GM21825 (cell line): ENCODE data around the gene HSD17B1.
"Not testable (repeated sequence)": the region's sequence is repeated elsewhere in the genome, so short reads cannot be mapped to it uniquely, and the experiment has no call there.

Experiments used
- ATAC-seq: cut with Tn5 transposase; IDR thresholded peaks from one replicate; pipeline ENCODE4 v1.9.1; 2021; ENCODE audit warnings: mild to moderate bottlenecking, moderate library complexity; ENCODE audit not compliant: unreplicated experiment

HSD17B1 gene

DNA sequence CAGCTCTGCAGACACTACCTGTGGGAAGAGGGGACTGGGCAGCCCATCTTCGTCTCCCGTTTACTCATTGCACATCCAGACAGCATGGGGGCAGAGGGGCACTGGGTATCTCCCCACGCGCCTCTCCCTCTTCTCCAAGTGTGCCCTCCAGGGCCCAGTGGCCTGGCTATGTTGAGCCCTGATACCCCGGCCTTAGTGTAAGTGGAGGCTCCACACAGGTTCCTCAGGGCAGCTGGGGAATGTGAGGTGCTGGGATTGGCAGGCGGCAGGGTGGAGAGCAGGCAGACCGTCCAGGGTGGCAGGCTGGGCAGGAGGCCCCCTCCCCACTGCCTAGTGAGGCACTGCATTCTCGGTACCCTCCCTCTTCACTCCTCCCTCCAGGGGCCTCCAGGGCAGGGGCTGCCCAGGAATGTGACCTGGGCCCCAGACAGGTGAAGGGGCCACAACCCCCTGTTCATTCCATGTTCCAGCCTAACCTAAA, 29.9 kb upstream of the HSD17B1 start:
- ATAC-seq: no peak

DNA sequence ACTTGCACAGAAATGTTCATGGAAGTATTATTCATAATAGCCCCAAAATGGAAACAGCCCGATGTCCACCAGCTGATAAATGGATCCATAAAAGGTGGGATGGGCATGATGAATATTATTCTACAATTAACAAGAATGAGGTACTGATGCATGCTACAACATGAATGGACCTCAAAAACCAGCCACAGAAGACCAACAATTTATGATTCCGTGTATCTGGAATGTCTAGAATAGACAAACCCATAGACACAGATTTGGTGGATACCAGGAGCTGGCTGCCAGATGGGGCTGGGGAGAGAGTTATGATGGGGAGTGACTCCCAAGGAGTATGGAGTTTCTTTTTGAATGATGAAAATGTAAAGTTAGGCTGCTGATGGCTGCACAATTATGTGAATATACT, 27.5 kb upstream of the HSD17B1 start:
- ATAC-seq: no peak

DNA sequence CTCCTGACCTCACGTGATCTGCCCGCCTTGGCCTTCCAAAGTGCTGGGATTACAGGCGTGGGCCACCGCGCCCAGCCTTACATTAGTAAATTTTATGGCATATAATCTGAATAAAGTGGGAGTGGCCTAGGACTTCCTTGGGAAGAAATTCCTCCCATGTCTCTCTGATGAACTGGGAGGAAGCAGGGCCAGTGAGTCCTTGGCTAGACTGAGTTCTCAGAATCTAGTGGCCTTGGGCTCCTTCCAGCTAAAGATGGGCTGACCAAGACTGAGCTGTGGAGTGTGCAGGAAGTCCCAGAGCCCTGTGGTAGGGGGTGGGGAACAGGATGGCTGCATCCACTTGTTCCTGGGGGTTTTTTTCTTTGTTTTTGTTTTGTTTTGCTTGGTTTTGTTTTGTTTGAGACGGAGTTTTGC, 26.7 kb upstream of the HSD17B1 start:
- ATAC-seq: no peak

DNA sequence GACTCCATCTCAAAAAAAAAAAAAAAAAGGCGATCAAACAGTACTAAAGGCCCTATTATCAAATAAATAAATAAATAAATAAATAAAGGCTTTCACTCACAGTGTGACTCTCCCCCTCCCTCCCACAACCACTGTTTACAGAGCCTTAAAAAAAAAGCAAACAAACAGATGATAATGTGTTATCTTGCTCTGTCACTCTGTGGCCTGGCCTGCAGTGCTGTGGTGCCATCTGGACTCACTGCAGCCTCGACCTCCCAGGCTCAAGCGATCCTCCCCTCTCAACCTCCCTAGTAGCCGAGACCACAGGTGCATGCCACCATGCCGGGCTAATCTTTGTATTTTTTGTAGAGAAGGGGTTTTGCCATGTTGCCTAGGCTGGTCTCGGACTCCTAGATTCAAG, 24.8 kb upstream of the HSD17B1 start:
- ATAC-seq: no peak

DNA sequence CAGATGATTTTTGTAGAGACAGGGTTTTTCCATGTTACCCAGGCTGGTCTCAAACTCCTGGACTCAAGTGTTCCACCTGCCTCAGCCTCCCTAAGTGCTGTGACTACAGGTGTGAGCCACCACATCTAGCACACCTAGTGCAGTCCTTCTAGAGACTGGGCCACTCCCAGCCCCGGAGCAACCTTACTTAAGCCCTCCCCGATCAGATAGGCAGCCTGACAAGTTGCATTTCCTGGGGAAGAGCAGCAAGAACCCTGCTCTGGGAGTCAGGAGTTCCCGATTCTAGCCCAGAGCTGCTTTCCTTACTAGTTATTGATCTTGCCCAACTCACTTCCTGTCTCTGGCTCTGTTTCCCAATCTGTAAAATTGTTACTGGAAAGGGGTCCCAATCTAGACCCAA, 23.7 kb upstream of the HSD17B1 start:
- no peak for ATAC-seq

DNA sequence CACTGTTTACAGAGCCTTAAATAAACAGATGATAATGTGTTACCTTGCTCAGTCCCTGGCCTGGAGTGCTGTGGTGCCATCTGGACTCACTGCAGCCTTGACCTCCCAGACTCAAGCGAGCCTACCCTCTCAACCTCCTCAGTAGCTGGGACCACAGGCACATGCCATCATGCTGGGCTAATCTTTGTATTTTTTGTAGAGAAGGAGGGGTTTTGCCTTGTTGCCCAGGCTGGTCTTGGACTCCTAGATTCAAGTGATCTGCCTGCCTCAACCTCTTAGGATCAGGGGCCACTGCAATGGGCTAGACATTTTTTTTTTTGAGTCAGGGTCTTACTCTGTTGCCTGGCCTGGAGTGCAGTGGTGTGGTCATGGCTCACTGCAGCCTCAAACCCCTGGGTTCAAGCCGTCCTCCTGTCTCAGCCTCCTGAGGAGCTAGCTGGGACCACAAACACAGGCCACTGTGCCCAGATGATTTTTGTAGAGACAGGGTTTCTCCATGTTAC, 21.7 kb upstream of the HSD17B1 start:
- ATAC-seq: no peak

DNA sequence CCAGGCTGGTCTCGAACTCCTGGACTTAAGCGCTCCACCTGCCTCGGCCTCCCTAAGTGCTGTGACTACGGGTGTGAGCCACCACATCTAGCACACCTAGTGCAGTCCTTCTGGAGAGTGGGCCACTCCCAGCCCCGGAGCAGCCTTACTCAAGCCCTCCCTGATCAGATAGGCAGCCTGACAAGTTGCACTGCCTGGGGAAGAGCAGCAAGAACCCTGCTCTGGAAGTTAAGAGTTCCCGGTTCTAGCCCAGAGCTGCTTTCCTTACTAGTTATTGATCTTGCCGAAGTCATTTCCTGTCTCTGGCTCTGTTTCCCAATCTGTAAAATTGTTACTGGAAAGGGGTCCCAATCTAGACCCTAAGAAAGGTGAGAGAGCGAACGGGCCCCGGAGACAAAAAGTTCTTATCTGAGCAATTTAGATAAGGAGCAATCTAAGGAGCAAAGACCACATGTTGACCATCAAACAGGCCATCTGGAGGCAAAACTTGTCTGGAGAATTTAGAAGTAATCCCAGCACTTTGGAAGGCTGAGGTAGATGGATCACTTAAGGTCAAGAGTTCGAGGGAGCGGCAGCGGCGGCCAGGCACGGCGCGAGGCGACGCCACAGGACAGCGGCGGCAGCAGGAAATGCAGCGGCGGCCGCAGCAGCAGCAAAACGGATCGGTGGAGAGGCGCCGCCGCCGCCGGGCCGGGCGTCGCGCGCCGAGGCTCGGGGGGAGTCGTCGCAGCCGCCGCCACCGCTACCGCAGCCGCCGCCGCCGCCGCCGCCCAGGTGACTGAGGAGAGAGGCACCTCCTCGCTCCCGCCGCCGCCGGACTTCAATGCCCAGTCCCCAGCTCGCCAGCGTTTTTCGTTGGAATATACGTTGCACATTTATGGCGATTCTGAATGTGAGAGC, 21.0 kb upstream of the HSD17B1 start:
- ATAC-seq: no peak

DNA sequence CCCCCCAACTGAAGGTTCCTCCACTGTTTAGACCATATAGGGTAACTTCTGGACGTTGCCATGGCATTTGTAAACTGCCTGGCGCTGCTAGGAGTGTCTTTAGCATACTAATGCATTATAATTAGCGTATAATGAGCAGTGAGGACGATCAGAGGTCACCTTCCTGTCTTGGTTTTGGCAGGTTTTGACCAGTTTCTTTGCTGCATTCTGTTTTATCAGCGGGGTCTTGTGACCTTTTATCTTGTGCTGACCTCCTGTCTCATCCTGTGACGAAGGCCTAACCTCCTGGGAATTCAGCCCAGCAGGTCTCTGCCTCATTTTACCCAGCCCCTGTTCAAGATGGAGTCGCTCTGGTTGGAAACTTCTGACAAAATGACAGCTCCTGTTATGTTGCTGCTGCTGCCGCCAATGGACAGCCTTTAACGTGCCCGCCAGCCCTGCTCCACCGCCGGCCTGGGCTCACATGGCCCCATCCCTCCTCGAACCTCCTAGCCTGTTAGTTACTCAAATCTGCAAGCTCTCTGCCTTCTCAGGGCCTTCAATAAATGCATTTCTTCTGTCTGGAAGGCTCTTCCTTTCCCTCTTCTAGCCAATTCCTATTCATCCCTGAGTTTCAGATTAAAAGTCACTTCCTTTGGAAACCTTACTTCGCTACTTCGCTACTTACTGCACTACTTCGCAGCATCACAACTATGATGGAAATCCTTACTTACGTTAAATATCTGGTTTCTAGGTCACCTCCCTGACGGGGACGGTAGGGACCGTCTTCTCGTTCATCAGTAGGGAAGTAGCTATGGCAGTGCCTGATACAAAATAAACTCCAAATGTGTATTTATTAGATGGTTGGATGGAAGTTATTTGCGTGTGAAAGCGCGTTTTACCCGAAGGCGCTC, 17.3 kb upstream of the HSD17B1 start:
- no peak for ATAC-seq

DNA sequence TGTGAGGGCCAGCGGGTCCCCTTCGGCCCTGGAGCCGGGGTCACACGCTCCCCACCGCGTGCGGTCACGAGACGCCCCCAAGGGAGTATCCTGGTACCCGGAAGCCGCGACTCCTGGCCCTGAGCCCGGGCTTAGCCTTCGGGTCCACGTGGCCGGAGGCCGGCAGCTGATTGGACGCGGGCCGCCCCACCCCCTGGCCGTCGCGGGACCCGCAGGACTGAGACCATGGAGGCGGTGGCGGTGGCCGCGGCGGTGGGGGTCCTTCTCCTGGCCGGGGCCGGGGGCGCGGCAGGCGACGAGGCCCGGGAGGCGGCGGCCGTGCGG, 16.7 kb upstream of the HSD17B1 start, which contains the start of gene NAGLU:
Gene NAGLU, plus strand, starts transcription at position 194 of the 324 bp plus-strand sequence. Its CDS starts 32 bp downstream, at position 226.
- peak; percentile 72 for ATAC-seq

DNA sequence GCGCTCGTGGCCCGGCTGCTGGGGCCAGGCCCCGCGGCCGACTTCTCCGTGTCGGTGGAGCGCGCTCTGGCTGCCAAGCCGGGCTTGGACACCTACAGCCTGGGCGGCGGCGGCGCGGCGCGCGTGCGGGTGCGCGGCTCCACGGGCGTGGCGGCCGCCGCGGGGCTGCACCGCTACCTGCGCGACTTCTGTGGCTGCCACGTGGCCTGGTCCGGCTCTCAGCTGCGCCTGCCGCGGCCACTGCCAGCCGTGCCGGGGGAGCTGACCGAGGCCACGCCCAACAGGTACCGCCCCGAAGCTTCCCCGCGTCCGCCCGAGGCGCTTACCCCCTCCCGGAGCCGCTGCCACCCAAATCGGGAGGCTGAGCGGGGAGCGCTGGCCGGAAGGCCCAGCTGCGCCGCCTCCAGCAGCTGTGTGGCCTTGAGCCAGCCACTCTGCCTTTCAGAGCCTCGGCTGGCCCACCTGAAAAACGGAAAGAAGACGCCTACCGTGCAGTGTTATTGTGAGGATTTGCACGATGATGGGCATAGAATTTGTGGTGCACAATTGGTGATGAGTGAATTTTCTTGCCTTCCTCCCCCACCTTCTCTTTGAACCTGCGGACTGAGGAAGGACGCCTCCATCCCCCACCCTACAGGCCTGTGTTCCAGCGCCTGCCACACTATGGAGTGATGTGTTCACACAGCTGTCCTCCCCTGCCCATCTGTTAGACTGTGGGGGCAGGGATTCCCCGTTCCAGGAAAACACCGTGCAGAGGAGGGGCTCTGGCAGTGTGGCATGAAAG, 16.2 kb upstream of the HSD17B1 start:
- peak; percentile 59 for ATAC-seq

DNA sequence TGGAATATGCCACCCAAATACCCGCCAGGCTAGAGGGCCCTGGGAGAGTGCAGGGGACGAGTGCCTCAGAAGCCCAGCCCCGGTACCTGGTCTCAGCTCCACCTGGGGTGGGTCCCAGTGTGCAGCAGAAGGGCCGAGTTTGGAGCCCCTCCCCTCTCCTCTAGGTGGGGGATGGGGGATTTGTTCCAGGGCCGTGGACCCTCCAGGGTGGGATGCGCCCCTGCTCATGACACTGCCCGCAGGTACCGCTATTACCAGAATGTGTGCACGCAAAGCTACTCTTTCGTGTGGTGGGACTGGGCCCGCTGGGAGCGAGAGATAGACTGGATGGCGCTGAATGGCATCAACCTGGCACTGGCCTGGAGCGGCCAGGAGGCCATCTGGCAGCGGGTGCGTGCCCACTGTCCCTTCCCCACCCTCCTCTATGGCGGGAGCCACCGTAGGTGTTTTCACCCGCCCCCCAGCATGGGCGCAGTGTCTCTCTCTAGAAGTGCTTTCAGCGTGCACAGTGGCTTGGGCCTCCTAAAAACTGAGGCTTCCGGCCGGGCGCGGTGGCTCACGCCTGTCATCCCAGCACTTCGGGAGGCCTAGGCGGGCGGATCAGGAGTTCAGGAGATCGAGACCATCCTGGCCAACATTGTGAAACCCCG, 15.4 kb upstream of the HSD17B1 start:
- ATAC-seq: no peak

DNA sequence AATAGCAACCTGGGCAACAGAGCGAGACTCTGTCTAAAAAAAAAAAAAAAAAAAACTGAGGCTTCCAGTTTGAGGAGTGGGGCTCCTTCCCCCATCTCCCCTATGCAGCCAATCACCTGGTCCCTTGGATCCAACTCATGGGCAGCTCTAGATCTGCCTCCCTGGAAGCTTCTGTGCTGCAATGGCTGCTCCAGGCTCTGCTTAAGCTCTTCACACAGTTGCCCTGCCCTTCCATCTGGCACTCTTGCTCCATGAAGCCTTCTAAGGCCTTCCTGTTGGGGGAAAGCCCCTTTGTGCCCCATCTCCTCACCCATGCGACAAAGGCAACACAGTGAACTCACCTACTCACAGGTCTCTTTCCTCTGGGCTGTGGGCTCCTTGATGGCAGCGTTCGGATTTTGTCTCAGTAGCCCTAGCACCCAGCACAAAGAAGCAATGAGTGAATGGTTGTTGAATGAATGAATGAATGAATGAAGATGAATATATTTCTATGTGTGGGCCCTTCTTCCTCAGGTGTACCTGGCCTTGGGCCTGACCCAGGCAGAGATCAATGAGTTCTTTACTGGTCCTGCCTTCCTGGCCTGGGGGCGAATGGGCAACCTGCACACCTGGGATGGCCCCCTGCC, 14.8 kb upstream of the HSD17B1 start:
- no peak for ATAC-seq

DNA sequence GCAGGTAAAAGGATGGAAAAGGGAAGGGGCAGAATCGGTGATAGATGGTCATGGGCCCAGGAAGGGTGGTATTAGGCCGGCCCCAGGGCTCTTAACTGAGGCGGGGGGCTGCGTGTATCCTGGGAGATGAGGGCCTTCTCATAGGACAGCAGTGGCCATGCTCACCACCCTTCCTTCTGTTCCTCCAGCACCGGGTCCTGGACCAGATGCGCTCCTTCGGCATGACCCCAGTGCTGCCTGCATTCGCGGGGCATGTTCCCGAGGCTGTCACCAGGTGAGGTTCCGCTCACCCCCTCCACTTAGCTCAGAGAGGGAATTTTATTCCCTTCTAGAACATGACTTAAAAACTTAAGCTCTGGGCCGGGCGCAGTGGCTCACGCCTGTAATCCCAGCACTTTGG, 14.2 kb upstream of the HSD17B1 start:
- no peak for ATAC-seq

DNA sequence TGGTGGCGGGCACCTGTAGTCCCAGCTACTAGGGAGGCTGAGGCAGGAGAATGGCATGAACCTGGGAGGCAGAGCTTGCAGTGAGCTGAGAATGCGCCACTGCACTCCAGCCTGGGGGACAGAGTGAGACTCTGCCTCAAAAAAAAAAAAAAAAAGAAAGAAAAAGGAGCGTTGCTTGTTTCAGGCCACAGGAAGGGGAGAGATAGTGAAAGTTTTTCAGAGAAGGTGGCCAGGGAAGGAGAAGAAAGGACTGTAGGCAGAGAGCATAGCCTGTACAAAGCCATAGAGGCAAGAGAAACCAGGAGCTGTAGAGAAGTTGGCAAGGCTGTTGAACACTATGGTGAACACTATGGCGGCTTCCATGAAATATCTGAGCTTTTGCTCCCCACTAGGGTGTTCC, 12.2 kb upstream of the HSD17B1 start:
- ATAC-seq: not testable (repeated sequence)

DNA sequence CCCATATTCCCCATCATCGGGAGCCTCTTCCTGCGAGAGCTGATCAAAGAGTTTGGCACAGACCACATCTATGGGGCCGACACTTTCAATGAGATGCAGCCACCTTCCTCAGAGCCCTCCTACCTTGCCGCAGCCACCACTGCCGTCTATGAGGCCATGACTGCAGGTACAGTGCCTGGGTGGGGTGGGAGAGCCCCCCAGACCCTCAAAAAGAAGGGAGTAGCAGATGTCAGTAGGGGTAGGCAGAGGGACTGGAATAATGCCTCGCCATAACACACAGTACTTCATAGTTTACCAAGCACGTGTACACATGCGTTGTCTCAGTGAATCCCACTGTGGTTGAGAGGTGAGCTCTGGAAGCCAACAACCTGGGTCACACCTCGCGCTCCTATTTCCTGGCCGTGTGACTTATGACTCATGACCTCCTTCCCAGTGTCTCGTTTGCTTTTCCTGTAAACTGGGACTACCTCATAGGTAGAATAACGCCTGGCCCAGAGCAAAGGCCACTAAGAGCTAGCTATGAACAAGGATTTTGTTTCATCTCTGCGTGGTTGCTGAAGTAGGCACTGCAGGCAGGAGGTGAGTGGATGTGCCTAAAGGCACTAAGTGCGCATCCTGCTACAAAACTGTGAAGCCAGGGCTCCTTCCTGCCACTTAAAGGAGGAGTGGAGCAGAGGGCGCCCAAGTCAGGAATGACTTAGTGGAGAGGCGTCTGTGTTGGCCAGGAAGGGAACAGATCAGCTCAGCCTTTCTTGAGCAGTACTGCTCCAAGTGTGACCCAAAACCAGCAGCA, 11.5 kb upstream of the HSD17B1 start:
- ATAC-seq: no peak

DNA sequence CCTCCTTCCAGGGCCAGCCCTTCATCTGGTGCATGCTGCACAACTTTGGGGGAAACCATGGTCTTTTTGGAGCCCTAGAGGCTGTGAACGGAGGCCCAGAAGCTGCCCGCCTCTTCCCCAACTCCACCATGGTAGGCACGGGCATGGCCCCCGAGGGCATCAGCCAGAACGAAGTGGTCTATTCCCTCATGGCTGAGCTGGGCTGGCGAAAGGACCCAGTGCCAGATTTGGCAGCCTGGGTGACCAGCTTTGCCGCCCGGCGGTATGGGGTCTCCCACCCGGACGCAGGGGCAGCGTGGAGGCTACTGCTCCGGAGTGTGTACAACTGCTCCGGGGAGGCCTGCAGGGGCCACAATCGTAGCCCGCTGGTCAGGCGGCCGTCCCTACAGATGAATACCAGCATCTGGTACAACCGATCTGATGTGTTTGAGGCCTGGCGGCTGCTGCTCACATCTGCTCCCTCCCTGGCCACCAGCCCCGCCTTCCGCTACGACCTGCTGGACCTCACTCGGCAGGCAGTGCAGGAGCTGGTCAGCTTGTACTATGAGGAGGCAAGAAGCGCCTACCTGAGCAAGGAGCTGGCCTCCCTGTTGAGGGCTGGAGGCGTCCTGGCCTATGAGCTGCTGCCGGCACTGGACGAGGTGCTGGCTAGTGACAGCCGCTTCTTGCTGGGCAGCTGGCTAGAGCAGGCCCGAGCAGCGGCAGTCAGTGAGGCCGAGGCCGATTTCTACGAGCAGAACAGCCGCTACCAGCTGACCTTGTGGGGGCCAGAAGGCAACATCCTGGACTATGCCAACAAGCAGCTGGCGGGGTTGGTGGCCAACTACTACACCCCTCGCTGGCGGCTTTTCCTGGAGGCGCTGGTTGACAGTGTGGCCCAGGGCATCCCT, 9.3 kb upstream of the HSD17B1 start:
- ATAC-seq: no peak

DNA sequence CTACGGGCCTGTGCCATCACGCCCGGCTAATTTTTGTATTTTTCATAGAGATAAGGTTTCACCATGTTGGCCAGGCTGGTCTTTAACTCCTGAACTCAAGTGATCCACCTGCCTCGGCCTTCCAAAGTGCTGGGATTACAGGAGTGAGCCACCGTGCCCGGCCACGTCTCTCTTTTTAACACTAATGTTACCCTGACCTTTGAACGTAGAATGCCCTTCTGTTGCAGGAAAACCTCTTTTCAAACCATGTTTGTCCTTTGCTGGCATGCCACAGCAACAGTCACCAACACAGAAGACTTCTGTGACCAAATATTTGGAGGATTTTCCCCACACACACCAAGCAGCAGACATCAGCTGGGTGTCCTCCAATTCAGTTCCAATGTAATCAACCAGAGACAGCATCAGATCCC, 7.8 kb upstream of the HSD17B1 start:
- no peak for ATAC-seq
